Activated gamma-delta T cell (primary cell): ENCODE results near the gene RNF220.
"Not testable (repeated sequence)": the region's sequence is repeated elsewhere in the genome, so short reads cannot be mapped to it uniquely, and the experiment has no call there.

Experiments used
- DNase-seq: peaks from one replicate; lab custom pipeline; 2025; lab: John Stamatoyannopoulos, UW

The RNF220 gene

DNA sequence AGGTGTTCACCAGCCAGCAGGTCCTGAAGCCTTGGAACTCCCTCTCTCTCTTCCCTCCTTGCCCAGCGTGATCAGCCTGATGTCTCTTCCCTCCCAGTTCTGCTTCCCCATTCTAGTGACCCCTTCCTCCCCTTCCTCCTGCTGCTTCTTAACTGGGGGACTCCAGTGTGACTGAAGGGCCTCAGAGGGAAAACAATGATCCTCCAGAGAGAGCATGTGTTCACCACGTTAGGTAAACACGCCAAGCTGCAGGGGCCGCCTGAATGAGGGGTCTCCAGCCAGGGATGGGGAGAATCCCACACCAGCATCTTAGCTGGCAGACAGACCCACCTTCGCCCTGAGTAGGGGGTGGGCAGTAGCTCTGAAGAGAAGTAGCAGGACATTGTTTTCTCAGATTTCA lies 144.5 kb downstream of the RNF220 start:
- no peak for DNase-seq

DNA sequence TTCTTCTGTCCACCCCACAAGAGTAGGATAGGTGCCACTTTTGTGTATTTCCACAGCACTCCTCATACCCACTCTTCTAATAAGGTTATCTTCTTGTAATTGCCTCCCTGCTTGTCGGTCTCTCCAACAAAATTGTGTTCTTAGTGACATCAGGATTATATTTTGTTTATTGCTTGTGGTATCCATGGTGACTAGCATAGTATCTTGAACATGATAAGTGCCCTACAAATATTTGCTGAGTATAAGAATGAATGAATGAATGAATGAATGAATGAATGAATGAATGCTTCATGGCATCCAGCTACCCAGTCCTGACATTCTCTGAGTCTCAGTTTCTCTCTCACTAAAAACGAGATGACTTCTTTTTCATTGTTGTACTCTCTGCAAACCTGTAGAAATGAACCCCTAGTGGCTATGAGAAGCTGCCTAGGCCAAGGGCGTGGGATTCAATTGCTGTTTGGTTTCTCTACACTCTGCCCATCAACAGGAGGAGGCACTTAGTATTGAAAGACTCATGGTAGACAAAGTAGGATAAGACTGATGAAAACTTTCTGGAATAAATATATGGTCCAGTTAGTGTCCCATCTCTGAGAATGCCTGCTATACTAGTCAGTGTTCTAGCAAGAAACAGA lies 148.2 kb downstream of the RNF220 start:
- no peak for DNase-seq

GRCh38 chr1:44553771-44554170 lies 148.7 kb downstream of the RNF220 start:
- no peak for DNase-seq

- DNase-seq, result no peak
Observed at GRCh38 chr1:44554706-44555105, 149.7 kb downstream of the RNF220 start.

DNA sequence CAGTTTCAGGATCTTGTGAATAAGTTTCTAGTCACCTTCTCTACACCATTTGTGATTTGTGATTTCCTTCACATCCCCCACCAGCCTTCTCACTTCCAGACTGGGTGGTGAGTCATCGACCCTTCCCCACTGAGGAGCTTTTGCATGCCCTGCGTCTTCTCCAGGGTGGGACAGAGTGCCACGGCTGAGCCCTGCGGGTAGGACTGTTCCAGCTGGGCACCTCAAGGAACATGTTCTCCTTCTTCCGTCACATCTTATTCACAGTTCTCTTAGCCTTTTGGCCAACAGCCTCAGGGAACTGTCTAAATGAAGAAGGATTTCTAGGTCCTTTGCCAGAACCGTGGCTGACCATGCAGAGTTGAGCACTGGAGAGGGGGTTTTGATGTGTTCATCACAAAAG lies 152.7 kb downstream of the RNF220 start:
- no peak for DNase-seq

GRCh38 chr1:44558883-44559282 lies 153.8 kb downstream of the RNF220 start:
- DNase-seq, result no peak

- DNase-seq, result no peak
Observed at GRCh38 chr1:44559330-44559729, 154.3 kb downstream of the RNF220 start.

GRCh38 chr1:44559913-44560312 lies 154.9 kb downstream of the RNF220 start:
- no peak for DNase-seq

- DNase-seq, result not testable (repeated sequence)
Observed at GRCh38 chr1:44560696-44561095, 155.6 kb downstream of the RNF220 start.

GRCh38 chr1:44565259-44565750 lies 160.2 kb downstream of the RNF220 start:
- no peak for DNase-seq

DNA sequence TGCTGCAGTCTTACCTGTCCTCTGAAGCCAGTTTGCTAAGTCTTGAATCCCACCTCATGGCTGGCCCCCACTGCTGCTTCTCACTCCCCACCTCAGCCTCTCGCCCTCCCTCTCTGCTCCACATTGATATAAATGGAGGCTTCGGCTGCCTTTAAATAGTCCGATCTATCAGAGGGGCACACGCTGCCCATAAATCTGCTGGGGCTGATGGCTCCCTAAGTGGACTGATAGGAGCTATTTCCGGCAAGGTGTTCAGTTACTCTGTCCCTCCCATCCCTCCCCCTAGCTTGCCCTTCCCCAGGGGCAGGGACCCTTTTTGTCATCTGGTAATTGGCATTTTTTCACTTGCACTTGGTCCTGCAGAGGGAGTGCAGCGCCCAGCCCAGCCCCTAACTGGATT lies 160.8 kb downstream of the RNF220 start:
- DNase-seq, result no peak

GRCh38 chr1:44566281-44567046 lies 161.4 kb downstream of the RNF220 start:
- no peak for DNase-seq

GRCh38 chr1:44568128-44568900 lies 163.3 kb downstream of the RNF220 start:
- DNase-seq, result no peak

- no peak for DNase-seq
Observed at GRCh38 chr1:44569491-44569890, 164.4 kb downstream of the RNF220 start.

DNA sequence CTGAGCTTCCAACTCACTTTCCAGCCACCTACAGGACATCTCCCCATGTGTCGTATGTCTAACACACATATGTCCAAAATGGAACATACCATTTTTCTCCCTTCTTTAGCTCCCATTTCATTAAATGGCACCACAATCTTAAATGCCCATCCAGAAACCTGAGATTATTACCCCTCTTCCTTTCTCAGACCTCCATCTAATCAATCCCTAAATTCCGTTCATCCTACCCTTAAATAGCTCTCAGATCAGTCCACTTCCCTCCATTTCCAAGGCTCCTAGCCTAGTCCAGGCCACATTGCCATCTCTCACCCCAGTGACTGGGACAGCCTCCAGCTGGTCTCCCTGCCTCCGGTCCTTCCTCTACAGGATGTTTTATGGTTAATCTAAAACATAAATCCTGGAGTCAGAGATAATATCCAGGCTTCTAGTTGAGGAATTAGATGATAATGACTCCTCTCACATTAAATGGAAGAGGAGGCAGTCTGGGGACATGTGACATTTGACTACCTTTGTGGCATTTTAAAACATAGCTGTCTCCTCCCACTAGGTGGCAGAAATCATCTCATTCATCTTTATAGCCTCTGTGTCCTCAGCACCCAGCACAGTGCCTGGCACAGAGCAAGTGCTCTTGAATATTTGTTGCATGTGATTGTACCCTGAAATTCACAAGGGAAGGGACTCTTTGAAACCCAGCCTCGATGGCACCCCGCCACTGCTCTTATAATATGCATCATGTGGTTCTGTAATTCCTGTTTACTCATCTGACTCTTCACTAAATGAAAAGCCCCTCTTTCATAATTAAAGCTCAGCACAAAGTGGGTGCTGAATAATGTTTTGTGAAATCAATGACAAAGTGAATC lies 166.9 kb downstream of the RNF220 start:
- no peak for DNase-seq

DNA sequence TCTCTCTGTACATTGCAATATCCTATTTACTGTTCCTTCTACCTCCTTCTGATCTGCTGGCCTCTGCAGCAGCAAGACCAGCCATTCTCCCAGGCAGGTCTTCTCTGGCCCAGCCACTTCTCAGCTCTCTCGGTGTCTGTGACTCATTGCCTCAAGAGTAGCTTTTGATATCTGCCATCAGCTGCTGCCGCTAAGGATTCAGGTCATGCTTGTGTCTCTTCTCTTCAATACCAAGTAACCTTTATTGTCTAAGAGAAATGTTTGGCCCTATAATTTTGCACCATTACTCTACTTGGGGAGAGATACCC lies 167.5 kb downstream of the RNF220 start:
- no peak for DNase-seq

DNA sequence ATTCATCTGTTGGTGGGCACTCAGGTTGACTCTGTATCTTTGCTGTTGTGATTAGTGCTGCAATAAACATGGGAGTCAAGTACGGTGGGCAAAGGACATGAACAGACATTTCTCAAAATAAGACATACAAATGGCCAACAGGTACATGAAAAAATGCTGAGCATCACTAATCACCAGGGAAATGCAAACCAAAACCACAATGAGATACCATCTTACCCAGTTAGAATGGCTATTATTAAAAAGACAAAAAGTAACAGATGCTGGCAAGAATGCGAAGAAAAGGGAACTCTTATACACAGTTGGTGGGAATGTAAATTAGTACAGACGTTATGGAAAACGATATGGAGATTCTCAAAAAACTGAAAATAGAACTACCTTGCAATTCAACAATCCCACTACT lies 170.3 kb downstream of the RNF220 start:
- DNase-seq, result no peak

DNA sequence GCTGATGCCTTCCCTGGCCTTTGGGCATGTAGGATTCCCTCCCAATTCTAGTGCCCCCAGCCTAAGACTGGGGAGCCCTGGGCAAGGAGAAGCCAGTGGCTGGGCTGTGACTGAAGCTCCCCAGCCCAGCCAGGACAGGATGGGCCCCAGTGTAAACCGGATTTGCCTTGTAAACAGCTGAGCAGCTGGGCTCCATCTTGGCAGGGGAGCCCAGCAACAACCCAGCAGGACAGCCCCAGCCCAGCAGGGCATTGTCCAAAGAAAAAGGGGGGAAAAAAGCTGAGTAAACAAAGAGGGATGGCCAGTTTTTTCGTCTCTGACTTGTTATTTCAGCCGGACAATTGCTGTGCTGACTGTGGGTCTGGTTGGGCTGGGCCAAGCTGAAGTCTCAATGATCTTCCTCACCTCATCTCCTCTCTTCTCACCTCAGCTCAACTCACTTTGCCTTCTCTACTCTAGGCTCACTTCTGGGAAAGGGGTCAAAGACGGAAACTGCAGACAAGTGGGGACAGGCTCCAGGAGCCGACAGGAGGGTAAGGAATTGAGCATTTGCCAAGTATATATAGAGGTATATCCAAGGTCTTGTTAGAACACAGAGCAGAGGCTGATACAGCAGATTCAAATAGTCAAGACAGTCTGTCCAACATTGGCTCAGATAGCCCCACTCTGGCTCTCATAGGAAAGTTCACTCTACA lies 171.5 kb downstream of the RNF220 start:
- DNase-seq, result no peak

- no peak for DNase-seq
Observed at GRCh38 chr1:44581205-44581604, 176.2 kb downstream of the RNF220 start.

DNA sequence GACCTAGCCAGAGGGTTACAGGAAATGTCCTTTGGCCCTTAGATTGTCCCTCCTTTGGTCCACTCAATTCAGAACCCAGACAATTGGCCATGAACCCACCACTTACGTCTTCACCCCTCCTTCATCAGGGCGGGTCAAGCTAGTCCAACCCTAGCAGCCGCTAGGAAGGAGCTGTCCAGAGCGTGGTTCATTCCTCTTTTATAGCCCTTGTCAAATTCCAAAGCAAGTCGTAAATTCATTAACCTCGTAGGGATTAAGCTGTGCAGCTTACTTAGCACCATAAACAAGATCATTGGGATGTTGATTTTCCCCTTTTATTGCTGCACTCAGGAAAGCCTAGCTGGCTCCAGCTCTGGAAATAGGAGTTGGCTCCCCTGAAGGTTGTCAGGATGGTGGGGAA lies 179.1 kb downstream of the RNF220 start:
- DNase-seq, result no peak

DNA sequence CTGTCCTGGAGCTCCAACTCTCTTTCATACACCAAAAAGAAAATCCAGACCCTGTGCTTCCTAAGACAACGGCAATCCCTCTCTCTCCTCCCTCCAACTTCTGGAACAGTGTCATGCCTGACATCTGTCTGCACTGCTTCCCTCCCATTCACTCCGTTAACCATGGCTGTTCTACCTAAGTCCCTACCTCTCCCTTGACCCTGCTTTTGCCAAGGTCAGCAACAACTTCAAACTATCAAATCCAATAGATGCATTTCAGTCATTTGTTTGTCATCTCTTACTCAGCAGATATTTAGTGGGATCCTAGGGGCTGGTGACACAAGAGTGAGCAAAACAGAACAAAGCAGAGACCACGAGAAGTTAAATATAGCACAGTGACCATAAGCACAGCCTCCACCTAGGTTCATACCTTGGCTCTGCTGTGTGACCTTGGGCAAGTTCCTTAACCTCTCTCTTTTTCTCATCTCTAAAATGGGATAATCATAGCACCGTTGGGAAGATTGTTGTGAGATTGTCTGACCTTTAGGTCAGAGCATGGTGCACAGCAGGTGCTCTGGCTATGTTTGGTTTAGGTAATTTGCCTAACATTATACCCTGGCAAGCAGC lies 180.4 kb downstream of the RNF220 start:
- no peak for DNase-seq
